Measurements from ENCODE around the gene ANGPT4.

GRCh38 chr20:919491-919916, 3.4 kb upstream of the ANGPT4 start:
- TF ChIP-seq POLR2A (IDR thresholded peaks at IDR 0.05; ENCODE audit: control extremely low read depth in 1 of 2, low read depth in 2 of 2, low read length in 2 of 2) (no peak), RFX5 (IDR thresholded peaks at IDR 0.05; ENCODE audit: borderline replicate concordance, low read depth, low read length) (no peak), POLR2AphosphoS5 (IDR thresholded peaks at IDR 0.05; ENCODE audit: low read depth, low read length) (no peak), EP300 (IDR thresholded peaks at IDR 0.05; ENCODE audit: borderline replicate concordance in 1 of 2, low read depth in 2 of 2, low read length in 2 of 2) (no peak), JUND (IDR thresholded peaks at IDR 0.05; ENCODE audit: low read length) (no peak), RAD21 (IDR thresholded peaks at IDR 0.05 in 1 of 2, conservative IDR thresholded peaks at IDR 0.05 in 1 of 2; ENCODE audit: low read depth in 2 of 2, low read length in 2 of 2) (no peak), CEBPB (IDR thresholded peaks at IDR 0.05; ENCODE audit: low read depth, low read length) (no peak)
- TF ChIP-seq, protein P1, sequence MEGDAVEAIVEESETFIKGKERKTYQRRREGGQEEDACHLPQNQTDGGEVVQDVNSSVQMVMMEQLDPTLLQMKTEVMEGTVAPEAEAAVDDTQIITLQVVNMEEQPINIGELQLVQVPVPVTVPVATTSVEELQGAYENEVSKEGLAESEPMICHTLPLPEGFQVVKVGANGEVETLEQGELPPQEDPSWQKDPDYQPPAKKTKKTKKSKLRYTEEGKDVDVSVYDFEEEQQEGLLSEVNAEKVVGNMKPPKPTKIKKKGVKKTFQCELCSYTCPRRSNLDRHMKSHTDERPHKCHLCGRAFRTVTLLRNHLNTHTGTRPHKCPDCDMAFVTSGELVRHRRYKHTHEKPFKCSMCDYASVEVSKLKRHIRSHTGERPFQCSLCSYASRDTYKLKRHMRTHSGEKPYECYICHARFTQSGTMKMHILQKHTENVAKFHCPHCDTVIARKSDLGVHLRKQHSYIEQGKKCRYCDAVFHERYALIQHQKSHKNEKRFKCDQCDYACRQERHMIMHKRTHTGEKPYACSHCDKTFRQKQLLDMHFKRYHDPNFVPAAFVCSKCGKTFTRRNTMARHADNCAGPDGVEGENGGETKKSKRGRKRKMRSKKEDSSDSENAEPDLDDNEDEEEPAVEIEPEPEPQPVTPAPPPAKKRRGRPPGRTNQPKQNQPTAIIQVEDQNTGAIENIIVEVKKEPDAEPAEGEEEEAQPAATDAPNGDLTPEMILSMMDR (IDR thresholded peaks at IDR 0.05; ENCODE audit: control extremely low read depth in 1 of 3, insufficient read depth in 1 of 3, low read depth in 1 of 3, low read length in 3 of 3) = no peak
- TF ChIP-seq, protein P2, sequence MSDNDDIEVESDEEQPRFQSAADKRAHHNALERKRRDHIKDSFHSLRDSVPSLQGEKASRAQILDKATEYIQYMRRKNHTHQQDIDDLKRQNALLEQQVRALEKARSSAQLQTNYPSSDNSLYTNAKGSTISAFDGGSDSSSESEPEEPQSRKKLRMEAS (IDR thresholded peaks at IDR 0.05) = no peak
